OCI-LY1 (cell line): Measurements from ENCODE around the gene PIK3R5.

Source experiments
- H2AFZ ChIP-seq: fragments of 200-600 bp; sonication (generic), shearing (Covaris generic); 2 replicates; pipeline ENCODE4 v1.6.0; 2014; ENCODE audit warnings: antibody characterized with exemption, mild to moderate bottlenecking, low read length
- H3F3A ChIP-seq: fragments of 200-600 bp; sonication (generic), shearing (Covaris generic); 2 replicates; pipeline ENCODE4 v1.6.0; 2014; ENCODE audit warnings: mild to moderate bottlenecking, antibody characterized with exemption, low read length, moderate library complexity; ENCODE audit not compliant: insufficient read depth
- H3K27ac ChIP-seq: fragments of 200-600 bp; sonication (generic); 2 replicates; pipeline ENCODE4 v1.5.1; 2014; ENCODE audit warnings: low read length, mixed run types, mild to moderate bottlenecking, low read depth; ENCODE audit not compliant: poor library complexity, severe bottlenecking
- H3K27me3 ChIP-seq: fragments of 200-600 bp; sonication (generic); 2 replicates; pipeline ENCODE4 v1.6.0; 2014; ENCODE audit warnings: antibody characterized with exemption, mild to moderate bottlenecking, low read length, moderate library complexity; ENCODE audit not compliant: insufficient read depth
- H3K36me3 ChIP-seq: fragments of 200-600 bp; sonication (generic); 2 replicates; pipeline ENCODE4 v1.6.1; 2014; ENCODE audit warnings: mild to moderate bottlenecking, antibody characterized with exemption, low read length, moderate library complexity, mixed read lengths; ENCODE audit not compliant: insufficient read depth
- H3K4me1 ChIP-seq: fragments of 200-600 bp; sonication (generic); 2 replicates; pipeline ENCODE4 v1.5.1; 2014; ENCODE audit warnings: mild to moderate bottlenecking, low read length, moderate library complexity; ENCODE audit not compliant: insufficient read depth, severe bottlenecking
- H3K4me2 ChIP-seq: fragments of 200-600 bp; sonication (generic), shearing (Covaris generic); 2 replicates; pipeline ENCODE4 v1.6.1; 2014; ENCODE audit warnings: low read length
- H3K4me3 ChIP-seq: fragments of 200-600 bp; sonication (generic); 2 replicates; pipeline ENCODE4 v1.5.1; 2014; ENCODE audit warnings: low read length, low read depth, mild to moderate bottlenecking, mixed read lengths; ENCODE audit not compliant: poor library complexity, severe bottlenecking
- H3K79me2 ChIP-seq: fragments of 200-600 bp; shearing (Covaris generic); 2 replicates; pipeline ENCODE4 v1.6.1; 2016; ENCODE audit warnings: mixed run types, low read length, mixed read lengths; ENCODE audit not compliant: insufficient read depth
- H3K9ac ChIP-seq: fragments of 200-600 bp; sonication (generic), shearing (Covaris generic); 2 replicates; pipeline ENCODE4 v1.6.1; 2014; ENCODE audit warnings: mild to moderate bottlenecking, low read length, mixed read lengths
- H3K9me2 ChIP-seq: fragments of 200-600 bp; sonication (generic), shearing (Covaris generic); 2 replicates; pipeline ENCODE4 v1.6.1; 2014; ENCODE audit warnings: low read depth, mild to moderate bottlenecking, low read length, mixed read lengths
- H3K9me3 ChIP-seq: fragments of 200-600 bp; shearing (Covaris generic); 2 replicates; pipeline ENCODE4 v1.6.1; 2014; ENCODE audit warnings: low read length, mixed read lengths
- H4K20me1 ChIP-seq: fragments of 200-600 bp; sonication (generic), shearing (Covaris generic); 2 replicates; pipeline ENCODE4 v1.6.0; 2016; ENCODE audit warnings: mild to moderate bottlenecking, low read length; ENCODE audit not compliant: insufficient read depth
- CTCF ChIP-seq: fragments of 200-600 bp; sonication (generic), shearing (Covaris generic); IDR thresholded peaks from 2 replicates; pipeline ENCODE4 v1.5.1; 2017; ENCODE audit warnings: mild to moderate bottlenecking, antibody characterized with exemption, low read length, moderate library complexity, mixed read lengths
- EZH2 ChIP-seq: fragments of 200-600 bp; sonication (generic), shearing (Covaris generic); IDR thresholded peaks from 2 replicates; pipeline ENCODE4 v1.8.0; 2017; ENCODE audit warnings: borderline replicate concordance, mixed run types, mild to moderate bottlenecking, antibody characterized with exemption, low read length, moderate library complexity, mixed read lengths

The PIK3R5 gene

GRCh38 chr17:8964801-8965393, 610 bp downstream of the PIK3R5 start:
- Histone ChIP-seq H3F3A (no peaks in the 10 kb centered on the region), H3K9ac (no peak overlapping the region), H3K4me1 (no peaks in the 10 kb centered on the region), H3K4me2 (no peak overlapping the region), H3K27ac (no peak overlapping the region), H2AFZ (no peak overlapping the region), H3K79me2 (no peaks in the 10 kb centered on the region), H3K4me3 (no peak overlapping the region), H3K9me3 (no peaks in the 10 kb centered on the region), H3K27me3 (0 out of 2 replicates have a peak, but pooled peaks cover 3% of the 10 kb centered on the region), H4K20me1 (no peaks in the 10 kb centered on the region), H3K9me2 (no peaks in the 10 kb centered on the region), H3K36me3 (no peaks in the 10 kb centered on the region)
- TF ChIP-seq CTCF = no peak
- no peak for TF ChIP-seq EZH2

- Histone ChIP-seq H3K79me2 (no peaks in the 10 kb centered on the region), H3K27ac (no peak overlapping the region), H3F3A (no peaks in the 10 kb centered on the region), H3K4me1 (no peaks in the 10 kb centered on the region), H4K20me1 (no peaks in the 10 kb centered on the region), H3K4me3 (no peak overlapping the region), H3K27me3 (0 out of 2 replicates have a peak, but pooled peaks cover 3% of the 10 kb centered on the region), H3K4me2 (no peak overlapping the region), H3K9ac (no peak overlapping the region), H2AFZ (no peak overlapping the region), H3K9me3 (no peaks in the 10 kb centered on the region), H3K36me3 (no peaks in the 10 kb centered on the region), H3K9me2 (no peaks in the 10 kb centered on the region)
- TF ChIP-seq CTCF (no peak), EZH2 (no peak)
Observed at GRCh38 chr17:8963647-8964258, 1.8 kb downstream of the PIK3R5 start.

- H3K9me2 ChIP-seq = no peaks in the 10 kb centered on the region
- H4K20me1 ChIP-seq = no peaks in the 10 kb centered on the region
- no peaks in the 10 kb centered on the region for H3K9me3 ChIP-seq
- H3K27ac ChIP-seq = no peak overlapping the region
- no peaks in the 10 kb centered on the region for H3K79me2 ChIP-seq
- H3K4me2 ChIP-seq = no peak overlapping the region
- H3F3A ChIP-seq = no peaks in the 10 kb centered on the region
- no peak overlapping the region for H2AFZ ChIP-seq
- no peak overlapping the region for H3K4me3 ChIP-seq
- no peaks in the 10 kb centered on the region for H3K27me3 ChIP-seq
- no peaks in the 10 kb centered on the region for H3K36me3 ChIP-seq
- H3K4me1 ChIP-seq = no peaks in the 10 kb centered on the region
- TF ChIP-seq CTCF = no peak
- TF ChIP-seq EZH2 = no peak
- H3K9ac ChIP-seq = no peak overlapping the region
Observed at GRCh38 chr17:8963014-8963413, 2.5 kb downstream of the PIK3R5 start.
